ENCODE data around the gene MAB21L4.

MAB21L4 gene

DNA sequence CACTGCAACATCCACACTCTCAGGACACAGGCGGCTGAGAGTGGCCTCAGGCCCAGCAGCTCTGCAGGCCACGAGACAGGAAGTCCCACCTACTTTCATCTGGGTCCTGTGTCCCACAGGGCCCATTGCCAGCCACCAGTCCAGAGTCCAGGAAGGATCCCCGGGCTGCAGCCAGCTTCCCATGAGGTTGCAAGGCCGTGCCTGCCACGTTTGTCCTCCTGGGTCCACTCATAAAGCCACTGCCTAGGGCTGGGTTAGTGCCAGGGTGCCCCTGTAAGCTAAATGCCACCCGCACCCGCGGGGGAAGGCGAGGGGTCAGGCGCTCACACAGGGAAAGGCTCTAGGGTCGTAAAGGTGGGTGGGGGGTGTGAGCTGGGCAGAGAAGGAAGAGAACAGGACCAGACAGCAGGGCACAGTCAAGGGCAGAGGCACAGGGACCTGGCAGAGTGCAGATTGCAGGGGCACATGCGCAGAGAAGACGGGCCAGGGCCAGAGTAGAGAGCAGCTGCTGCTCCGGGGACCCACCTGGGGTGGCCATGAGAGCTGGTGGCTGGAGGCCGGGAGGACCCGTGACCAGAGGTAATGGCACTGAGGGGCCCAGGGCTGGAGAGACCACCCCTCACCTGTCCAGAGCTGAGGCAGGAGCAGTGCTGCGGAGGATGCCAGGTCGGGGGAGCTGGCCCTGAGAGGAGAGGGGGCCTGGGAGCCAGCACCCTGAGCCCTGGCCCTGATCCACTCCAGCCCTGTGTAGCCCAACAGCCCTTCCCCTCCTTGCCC, 19.3 kb downstream of the MAB21L4 start:
- no peak for DNase-seq (ENCODE audit: low spot score)
- TF ChIP-seq, protein P1, sequence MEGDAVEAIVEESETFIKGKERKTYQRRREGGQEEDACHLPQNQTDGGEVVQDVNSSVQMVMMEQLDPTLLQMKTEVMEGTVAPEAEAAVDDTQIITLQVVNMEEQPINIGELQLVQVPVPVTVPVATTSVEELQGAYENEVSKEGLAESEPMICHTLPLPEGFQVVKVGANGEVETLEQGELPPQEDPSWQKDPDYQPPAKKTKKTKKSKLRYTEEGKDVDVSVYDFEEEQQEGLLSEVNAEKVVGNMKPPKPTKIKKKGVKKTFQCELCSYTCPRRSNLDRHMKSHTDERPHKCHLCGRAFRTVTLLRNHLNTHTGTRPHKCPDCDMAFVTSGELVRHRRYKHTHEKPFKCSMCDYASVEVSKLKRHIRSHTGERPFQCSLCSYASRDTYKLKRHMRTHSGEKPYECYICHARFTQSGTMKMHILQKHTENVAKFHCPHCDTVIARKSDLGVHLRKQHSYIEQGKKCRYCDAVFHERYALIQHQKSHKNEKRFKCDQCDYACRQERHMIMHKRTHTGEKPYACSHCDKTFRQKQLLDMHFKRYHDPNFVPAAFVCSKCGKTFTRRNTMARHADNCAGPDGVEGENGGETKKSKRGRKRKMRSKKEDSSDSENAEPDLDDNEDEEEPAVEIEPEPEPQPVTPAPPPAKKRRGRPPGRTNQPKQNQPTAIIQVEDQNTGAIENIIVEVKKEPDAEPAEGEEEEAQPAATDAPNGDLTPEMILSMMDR (IDR thresholded peaks at IDR 0.05; ENCODE audit: extremely low read depth, missing control alignments) = no peak

DNA sequence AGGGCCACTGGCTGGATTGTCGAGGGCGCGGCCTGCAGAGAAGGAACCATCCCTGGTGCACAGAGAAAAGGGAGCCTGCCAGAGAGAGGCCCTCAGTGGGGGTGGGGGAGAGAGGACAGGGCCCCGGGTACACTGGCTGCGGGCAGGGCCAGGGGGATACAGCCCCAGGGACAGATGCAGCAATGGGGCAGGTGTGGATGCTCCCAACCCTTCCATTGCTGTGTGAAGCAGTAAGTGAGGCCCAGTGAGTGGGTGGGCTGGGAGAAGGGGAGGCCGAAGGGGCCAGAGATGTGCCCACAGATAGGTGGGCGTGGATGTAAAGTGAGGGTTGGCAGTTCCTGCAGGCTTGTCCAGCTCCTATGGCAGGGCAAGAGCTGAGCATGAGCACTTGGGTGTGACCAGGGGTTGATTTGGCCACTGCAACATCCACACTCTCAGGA, 19.9 kb downstream of the MAB21L4 start:
- DNase-seq (ENCODE audit: low spot score) = no peak
- TF ChIP-seq, protein P1 (IDR thresholded peaks at IDR 0.05; ENCODE audit: extremely low read depth, missing control alignments) = no peak

DNA sequence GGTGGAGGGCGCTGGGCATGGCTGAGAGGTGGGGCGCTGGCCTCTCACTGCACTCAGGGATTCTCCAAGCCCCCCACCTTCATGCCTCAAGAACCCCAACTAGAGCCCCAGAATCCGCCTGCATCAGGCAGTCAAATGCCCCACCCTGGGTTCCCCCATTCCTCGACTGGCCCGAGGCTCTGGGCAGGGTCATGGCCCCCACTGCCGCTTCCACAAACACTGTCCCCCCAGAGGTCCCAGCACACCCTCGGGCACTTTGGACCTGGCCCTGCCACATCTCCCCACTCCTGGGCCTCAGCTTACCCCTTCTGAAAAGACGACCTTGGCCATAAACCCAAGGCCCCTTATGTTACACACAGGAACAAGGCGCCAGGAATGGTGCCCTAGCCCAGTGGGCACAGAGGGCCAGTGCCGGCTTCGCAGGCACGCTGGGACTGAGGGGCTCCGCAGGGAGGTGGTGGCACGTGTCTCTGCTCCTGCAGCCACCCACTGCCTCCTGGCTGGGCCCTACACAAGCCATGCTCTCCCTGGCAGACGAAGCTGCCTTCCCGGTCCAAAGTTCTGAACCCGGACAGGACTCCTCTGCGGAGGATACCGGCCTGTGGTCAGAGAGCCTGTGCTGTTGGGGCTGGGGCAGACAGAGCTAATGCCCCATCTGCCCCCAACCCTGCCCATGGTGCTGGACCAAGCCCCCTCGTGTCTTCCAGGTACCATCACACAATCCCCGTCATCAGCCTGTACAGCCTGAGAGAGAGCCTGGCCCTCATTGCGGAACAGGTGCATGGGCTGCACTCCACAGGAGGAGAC, 20.5 kb downstream of the MAB21L4 start:
- TF ChIP-seq, protein P1 (IDR thresholded peaks at IDR 0.05; ENCODE audit: extremely low read depth, missing control alignments) = no peak

DNA sequence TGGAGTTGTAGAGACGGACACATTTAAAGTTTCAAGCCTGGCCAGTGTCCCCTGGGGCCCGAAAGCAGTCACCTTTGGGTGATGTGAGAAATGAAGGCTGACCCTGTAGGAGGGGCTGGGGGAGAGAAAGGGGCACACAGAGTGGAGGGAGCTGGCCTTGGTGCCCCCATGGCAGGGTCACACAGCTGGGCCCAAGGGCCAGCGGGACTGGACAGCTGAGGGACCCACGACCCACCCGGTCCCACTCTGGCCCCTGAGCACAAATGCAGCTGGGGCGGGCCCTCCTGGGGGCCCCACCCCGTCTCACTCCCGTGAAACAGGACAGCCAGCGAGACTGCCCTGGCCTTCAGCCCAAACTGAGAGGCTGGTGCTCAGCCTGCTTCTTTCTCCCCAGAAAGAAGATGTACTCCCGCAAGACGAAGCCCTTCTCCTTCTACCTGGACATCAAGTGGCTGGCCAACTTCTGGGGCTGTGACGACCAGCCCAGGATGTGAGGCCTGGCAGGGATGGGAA, 21.2 kb downstream of the MAB21L4 start:
- TF ChIP-seq, protein P1 (IDR thresholded peaks at IDR 0.05; ENCODE audit: extremely low read depth, missing control alignments) = no peak
- no peak for DNase-seq (ENCODE audit: low spot score)

More for the DNA sequence above, 20.5 kb downstream of the MAB21L4 start:
- no peak for DNase-seq (ENCODE audit: low spot score)

DNA sequence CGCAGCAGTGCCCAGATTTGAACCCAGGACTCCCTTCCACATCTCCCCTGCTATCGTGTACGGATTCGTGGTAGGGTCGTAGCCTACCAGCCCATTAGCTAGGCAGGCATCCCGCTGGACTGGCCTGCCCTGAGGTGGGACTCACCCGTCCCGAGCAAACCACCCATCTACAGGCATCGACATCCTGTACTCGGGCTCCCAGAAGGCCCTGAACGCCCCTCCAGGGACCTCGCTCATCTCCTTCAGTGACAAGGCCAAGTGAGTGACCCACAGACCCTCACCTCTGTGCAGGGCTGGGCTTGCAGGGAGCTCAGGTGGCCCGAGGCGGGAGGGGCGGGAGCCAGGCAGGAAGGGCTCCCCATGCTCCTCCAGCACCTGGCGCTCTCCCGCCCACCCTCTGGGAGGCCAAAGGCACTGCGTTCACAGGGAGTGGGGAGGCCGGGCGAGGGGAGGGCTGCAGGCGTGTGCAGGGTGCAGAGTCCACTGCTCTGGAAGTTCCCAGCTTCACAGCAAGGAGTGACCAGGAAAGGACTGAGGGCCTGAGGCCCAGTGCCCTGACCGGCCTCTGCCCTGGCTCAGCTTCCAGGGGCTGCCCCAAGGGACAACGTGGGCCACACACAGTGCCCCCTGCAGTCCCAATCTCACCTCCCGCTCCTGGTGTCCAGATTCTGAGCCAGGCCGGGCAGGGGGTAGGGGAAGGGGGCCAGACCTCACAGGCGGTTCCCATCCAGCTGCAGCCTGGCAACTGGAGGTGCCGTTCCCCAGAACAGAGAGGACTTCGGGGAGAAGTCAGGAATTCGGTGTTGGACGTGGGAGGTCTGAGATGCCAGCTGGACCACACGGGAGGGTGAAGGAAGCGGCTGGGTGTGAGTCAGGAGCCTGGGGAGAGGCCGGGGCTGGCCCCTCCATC, 21.9 kb downstream of the MAB21L4 start:
- TF ChIP-seq, protein P1 (IDR thresholded peaks at IDR 0.05; ENCODE audit: extremely low read depth, missing control alignments) = no peak
- no peak for DNase-seq (ENCODE audit: low spot score)

DNA sequence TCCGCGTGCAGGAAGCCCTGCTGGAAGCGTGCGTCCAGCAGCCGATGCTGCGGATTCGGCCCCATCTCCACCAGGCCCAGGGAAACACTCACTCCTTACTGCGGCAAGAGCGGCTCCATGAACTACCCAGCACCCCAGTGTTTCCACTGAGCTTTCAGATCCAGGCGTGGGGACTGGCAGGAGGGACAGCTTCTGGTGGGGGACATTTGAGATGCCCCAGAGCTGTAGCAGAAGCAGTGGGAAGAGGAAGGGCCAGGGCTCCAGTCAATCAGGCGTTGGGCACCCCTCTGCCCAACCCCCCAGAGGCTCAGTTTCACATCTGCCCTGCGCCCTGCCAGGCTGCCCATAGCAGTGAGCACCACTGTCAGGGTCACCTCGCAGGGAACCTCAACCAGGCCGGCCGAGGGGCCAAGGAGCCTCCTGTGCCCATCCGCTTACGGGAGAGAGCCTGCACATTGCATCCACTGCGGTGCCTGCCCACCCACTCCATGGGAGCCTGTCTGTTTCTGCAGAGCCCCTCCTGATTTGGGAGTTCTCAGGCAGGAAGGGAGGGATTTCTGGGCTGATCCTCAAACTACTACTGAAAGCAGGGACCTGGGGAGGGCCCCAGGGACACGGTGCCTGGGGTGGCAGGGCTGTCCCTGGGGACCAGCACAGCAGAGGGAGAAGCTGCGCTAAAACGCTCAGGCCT, 22.7 kb downstream of the MAB21L4 start:
- no peak for DNase-seq (ENCODE audit: low spot score)
- TF ChIP-seq, protein P1 (IDR thresholded peaks at IDR 0.05; ENCODE audit: extremely low read depth, missing control alignments) = no peak

All from GM20000 (cell line).